T-cell (primary cell): ENCODE measurements around the gene TLR1. TPM values are rescaled to one million over a fixed set of nuclear protein-coding genes. Genes with fewer than 3 reads are reported as not detected.

Source experiments
- ATAC-seq, 4 experiments: fragments of 200-7000 bp in 3 of 4; fragments of 150-1000 bp in 1 of 4; cut with Tn5 transposase; replicated peaks in 1 of 4; 1 replicate in 3 of 4; 2 replicates in 1 of 4; pipeline ENCODE4 v1.10.0; 2021; ENCODE audit warnings: moderate library complexity in 3 of 4, mild to moderate bottlenecking in 2 of 4, moderate number of reproducible peaks in 1 of 4
- CTCF ChIA-PET, 2 donors: fragments of 300-600 bp; sonication (Branson Sonifier 250); formaldehyde crosslinking; loops; one replicate each; lab custom pipeline; 2022; ENCODE audit warnings: antibody characterized with exemption in 2 of 2; lab: Charles Lee
- POLR2A ChIA-PET, 2 donors: fragments of 300-600 bp; sonication (Branson Sonifier 250); formaldehyde crosslinking; loops; one replicate each; lab custom pipeline; 2022; ENCODE audit warnings: antibody characterized with exemption in 2 of 2; lab: Charles Lee
- DNase-seq, 35 experiments: peaks; one replicate each; pipeline versions ENCODE4 v3.0.0 to v3.0.0-alpha.2; 2013 to 2023
- H3K27ac ChIP-seq: one replicate; pipeline ENCODE4 v1.5.1; 2013; ENCODE audit warnings: low read length
- H3K27me3 ChIP-seq, 2 experiments: replicated peaks in 1 of 2; 1 replicate in 1 of 2; 2 replicates in 1 of 2; pipeline versions ENCODE4 v1.6.1 to v1.7.0; 2013; ENCODE audit warnings: low read length in 1 of 2, mixed read lengths in 1 of 2; ENCODE audit not compliant: control insufficient read depth in 2 of 2, insufficient read depth in 2 of 2; ENCODE audit errors: extremely low read depth in 1 of 2
- H3K36me3 ChIP-seq, 2 donors: 1 replicate in 1 of 2; 2 replicates in 1 of 2; pipeline versions ENCODE4 v1.6.1 to v1.7.0; 2013; ENCODE audit warnings: low read length in 1 of 2; ENCODE audit not compliant: control insufficient read depth in 2 of 2, insufficient read depth in 1 of 2; ENCODE audit errors: extremely low read depth in 1 of 2
- H3K4me1 ChIP-seq, 2 experiments: 1 replicate in 1 of 2; 2 replicates in 1 of 2; pipeline versions ENCODE4 v1.6.1 to v1.7.0; 2013; ENCODE audit warnings: low read length in 2 of 2, mixed read lengths in 1 of 2; ENCODE audit not compliant: insufficient read depth in 2 of 2, control insufficient read depth in 1 of 2; ENCODE audit errors: extremely low read depth in 1 of 2
- H3K4me3 ChIP-seq, 2 donors: 1 replicate in 1 of 2; 2 replicates in 1 of 2; pipeline versions ENCODE4 v1.5.1 to v1.7.0; 2013; ENCODE audit warnings: mild to moderate bottlenecking in 2 of 2, low read length in 1 of 2, moderate library complexity in 1 of 2; ENCODE audit not compliant: control insufficient read depth in 1 of 2; ENCODE audit errors: extremely low read depth in 1 of 2
- H3K9me3 ChIP-seq: 2 replicates; pipeline ENCODE4 v1.7.0; 2013
- H3K27ac Mint-ChIP-seq, 2 donors: one replicate each; pipeline ENCODE4 v1.8.0; 2020 to 2021; ENCODE audit warnings: mild to moderate bottlenecking in 2 of 2, mixed read lengths in 2 of 2
- H3K27me3 Mint-ChIP-seq, 2 donors: one replicate each; pipeline ENCODE4 v1.8.0; 2021 to 2022; ENCODE audit warnings: mixed read lengths in 2 of 2
- H3K36me3 Mint-ChIP-seq: one replicate; pipeline ENCODE4 v1.8.0; 2021; ENCODE audit warnings: mixed read lengths
- H3K4me1 Mint-ChIP-seq, 3 donors: one replicate each; pipeline ENCODE4 v1.8.0; 2020 to 2022; ENCODE audit warnings: mixed read lengths in 3 of 3, mild to moderate bottlenecking in 1 of 3
- H3K4me3 Mint-ChIP-seq, 3 donors: one replicate each; pipeline ENCODE4 v1.8.0; 2020 to 2022; ENCODE audit warnings: mild to moderate bottlenecking in 3 of 3, mixed read lengths in 3 of 3, moderate library complexity in 3 of 3
- H3K9me3 Mint-ChIP-seq, 3 donors: one replicate each; pipeline ENCODE4 v1.8.0; 2020 to 2022; ENCODE audit warnings: mixed read lengths in 3 of 3
- WGBS: methylation state at CpG from one replicate; pipeline ENCODE4 v1.1.5; 2013; ENCODE audit warnings: missing lambda C conversion rate; ENCODE audit not compliant: insufficient coverage; 5-methylcytosine and 5-hydroxymethylcytosine counted together
- total RNA-seq, 35 experiments: library from RNA in 6 of 35; stranded (reverse) in 6 of 35; fragments of 120-200 nt in 1 of 35; gene quantifications; one replicate each; pipeline versions ENCODE4 v1.2.1 to v1.2.4 and lab custom pipeline; 2013 to 2026

Gene TLR1
- total RNA-seq, 5 donors from 2014 or later (not counting 1 experiment from before 2014, with no cell fraction given), result 10.4 to 26.0 (median 18.0) TPM

- H3K27ac ChIP-seq, result no peak overlapping the region
- no peak overlapping the region for H3K4me3 Mint-ChIP-seq
- H3K27me3 Mint-ChIP-seq, result no peaks in the 10 kb centered on the region
- H3K4me1 Mint-ChIP-seq, result peaks cover 0 to 7% (median 6%) of the 10 kb centered on the region in 3 donors
- ChIA-PET CTCF (no interaction called here), POLR2A (no interaction called here)
- H3K27me3 ChIP-seq, result no peaks in the 10 kb centered on the region
- no peaks in the 10 kb centered on the region for H3K36me3 ChIP-seq
- DNase-seq, result no peak
- no peak overlapping the region for H3K4me3 ChIP-seq
- peaks cover 2 to 6% (median 5%) of the 10 kb centered on the region in 3 donors for H3K9me3 Mint-ChIP-seq
- H3K4me1 ChIP-seq, result no peaks in the 10 kb centered on the region
- H3K27ac Mint-ChIP-seq, result no peak overlapping the region
- ATAC-seq, result no peak
- no peaks in the 10 kb centered on the region for H3K9me3 ChIP-seq
- WGBS, result 95% methylated on average over 16 of the region's 19 CpGs
- no peaks in the 10 kb centered on the region for H3K36me3 Mint-ChIP-seq
Measured at GRCh38 chr4:38752941-38753806, 51.4 kb downstream of the TLR1 start.

DNA sequence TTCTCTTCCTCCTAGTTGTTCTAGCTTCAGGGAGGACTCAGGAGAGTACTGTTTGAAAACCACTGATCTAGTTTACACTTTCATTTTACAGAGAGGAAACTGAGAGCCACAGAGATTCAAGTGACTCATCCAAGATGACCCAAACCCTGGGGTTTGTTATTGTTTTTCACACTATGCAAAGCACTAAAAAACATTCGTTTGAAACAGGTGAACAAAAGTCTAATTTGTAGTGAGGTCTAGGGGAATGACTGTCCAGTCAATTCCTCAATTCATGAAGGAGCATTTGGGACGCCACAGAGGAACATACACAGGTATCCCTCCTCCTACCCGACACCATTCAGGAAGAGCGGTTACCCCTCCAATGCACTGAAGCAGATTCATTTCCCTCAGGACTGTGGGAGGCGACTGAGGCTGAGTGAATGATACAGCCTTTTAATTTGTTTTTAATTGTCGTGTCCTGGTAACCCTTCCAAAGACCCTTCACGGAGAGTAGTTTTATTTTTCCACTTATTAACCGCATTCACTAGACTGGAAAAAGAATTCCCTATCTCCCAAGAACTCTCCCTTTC, 52.1 kb downstream of the TLR1 start:
- no peaks in the 10 kb centered on the region for H3K36me3 ChIP-seq
- H3K27me3 ChIP-seq, result peaks cover 0 to under 1% of the 10 kb centered on the region in 2 experiments
- Mint-ChIP-seq H3K27me3 (no peaks in the 10 kb centered on the region), H3K4me1 (peaks cover 0 to 7% (median 6%) of the 10 kb centered on the region in 3 donors), H3K27ac (peak overlapping the region; percentile 23 to 71), H3K9me3 (peaks cover 2 to 8% (median 8%) of the 10 kb centered on the region in 3 donors), H3K4me3 (no peak overlapping the region), H3K36me3 (no peaks in the 10 kb centered on the region)
- no peak overlapping the region for H3K4me3 ChIP-seq
- H3K27ac ChIP-seq, result no peak overlapping the region
- no CpG with 5 or more reads among the region's 8 CpGs for WGBS
- ATAC-seq, result peak in 3 of 4 experiments; percentile 38 to 62 (median 61)
- H3K9me3 ChIP-seq, result no peaks in the 10 kb centered on the region
- DNase-seq, result no peak
- ChIA-PET POLR2A (no interaction called here), CTCF (no interaction called here)
- no peaks in the 10 kb centered on the region for H3K4me1 ChIP-seq

DNA sequence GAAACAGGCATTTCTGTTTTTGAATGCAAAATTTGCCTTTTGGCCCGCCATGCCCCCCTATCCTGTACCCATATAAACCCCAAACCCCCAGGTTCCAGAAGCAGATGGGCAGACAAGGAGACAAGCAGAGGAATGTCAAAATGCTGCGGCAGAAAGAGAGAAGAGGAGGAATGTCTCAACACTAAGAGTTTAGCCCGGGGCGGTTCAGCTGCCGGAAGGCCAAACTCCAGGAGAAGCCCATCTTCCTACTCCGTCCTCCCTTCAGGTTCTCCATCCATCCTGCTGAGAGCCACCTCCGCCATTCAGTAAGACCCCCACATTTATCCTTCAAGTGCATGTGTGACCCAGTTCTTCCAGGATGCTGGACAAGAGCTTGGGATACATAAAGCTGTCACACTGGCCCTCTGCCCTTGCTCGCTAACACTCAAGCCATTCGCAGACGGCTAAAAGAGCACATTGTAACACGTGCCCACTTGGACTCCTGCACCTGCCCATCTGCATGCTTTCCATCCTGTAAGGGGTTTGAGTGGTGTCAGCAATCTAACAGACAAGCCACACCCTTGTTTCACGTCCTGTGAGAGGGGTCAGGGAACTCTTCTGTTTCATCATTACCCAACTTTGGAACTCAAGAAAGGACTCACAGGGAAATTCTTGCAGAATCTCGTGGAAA, 53.1 kb downstream of the TLR1 start:
- no peak for ATAC-seq
- Histone ChIP-seq H3K4me3 (no peak overlapping the region), H3K4me1 (no peaks in the 10 kb centered on the region), H3K36me3 (no peaks in the 10 kb centered on the region), H3K27me3 (peaks cover 0 to 3% of the 10 kb centered on the region in 2 experiments), H3K27ac (no peak overlapping the region), H3K9me3 (no peaks in the 10 kb centered on the region)
- CTCF ChIA-PET, result no interaction called here
- Mint-ChIP-seq H3K36me3 (no peaks in the 10 kb centered on the region), H3K4me1 (peaks cover 0 to 7% (median 6%) of the 10 kb centered on the region in 3 donors), H3K9me3 (peaks cover 8 to 16% (median 14%) of the 10 kb centered on the region in 3 donors), H3K27me3 (no peaks in the 10 kb centered on the region), H3K4me3 (no peak overlapping the region), H3K27ac (no peak overlapping the region)
- POLR2A ChIA-PET, result no interaction called here
- WGBS, result 80% methylated on average over 4 of the region's 13 CpGs
- DNase-seq, result no peak

DNA sequence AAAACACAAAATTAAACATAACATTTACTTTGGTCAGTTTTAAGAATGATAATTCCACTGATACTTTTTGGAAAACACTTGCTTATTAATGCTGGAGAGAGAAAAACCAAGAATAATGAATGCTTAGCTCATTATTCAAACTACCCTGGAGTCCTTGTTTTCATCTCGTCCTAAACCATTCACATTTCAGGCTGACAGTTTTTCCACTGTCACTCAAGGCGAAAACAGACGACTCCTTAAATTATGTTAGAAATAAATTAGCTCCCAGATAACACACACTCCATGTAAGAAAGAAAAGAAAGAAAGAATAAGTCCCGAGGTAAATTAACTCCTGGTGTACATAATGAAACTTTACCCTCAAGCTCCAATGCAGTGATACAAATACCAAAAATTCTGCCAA, 55.3 kb downstream of the TLR1 start:
- no peak overlapping the region for H3K27ac Mint-ChIP-seq
- ChIA-PET CTCF (interaction anchor here in 1 of 2 donors (0.5 to 0.6 kb wide), 2 partner anchors 11 to 82 kb away, joined by 3 to 5 read pairs; no protein-coding TSS in a partner anchor), POLR2A (interaction anchor here in 1 of 2 donors (0.8 kb wide), 1 partner anchor 1636 kb away, joined by 3 read pairs; no protein-coding TSS in a partner anchor)
- H3K4me3 Mint-ChIP-seq, result no peak overlapping the region
- H3K27me3 Mint-ChIP-seq, result no peaks in the 10 kb centered on the region
- Histone ChIP-seq H3K27me3 (peaks cover 0 to 3% of the 10 kb centered on the region in 2 experiments), H3K27ac (no peak overlapping the region), H3K4me3 (no peak overlapping the region), H3K36me3 (no peaks in the 10 kb centered on the region), H3K4me1 (no peaks in the 10 kb centered on the region), H3K9me3 (no peaks in the 10 kb centered on the region)
- peaks cover 8 to 16% (median 14%) of the 10 kb centered on the region in 3 donors for H3K9me3 Mint-ChIP-seq
- H3K4me1 Mint-ChIP-seq, result peaks cover 0 to 7% (median 6%) of the 10 kb centered on the region in 3 donors
- H3K36me3 Mint-ChIP-seq, result no peaks in the 10 kb centered on the region
- ATAC-seq (no peak), DNase-seq (no peak)
- no CpG with 5 or more reads among the region's 4 CpGs for WGBS

DNA sequence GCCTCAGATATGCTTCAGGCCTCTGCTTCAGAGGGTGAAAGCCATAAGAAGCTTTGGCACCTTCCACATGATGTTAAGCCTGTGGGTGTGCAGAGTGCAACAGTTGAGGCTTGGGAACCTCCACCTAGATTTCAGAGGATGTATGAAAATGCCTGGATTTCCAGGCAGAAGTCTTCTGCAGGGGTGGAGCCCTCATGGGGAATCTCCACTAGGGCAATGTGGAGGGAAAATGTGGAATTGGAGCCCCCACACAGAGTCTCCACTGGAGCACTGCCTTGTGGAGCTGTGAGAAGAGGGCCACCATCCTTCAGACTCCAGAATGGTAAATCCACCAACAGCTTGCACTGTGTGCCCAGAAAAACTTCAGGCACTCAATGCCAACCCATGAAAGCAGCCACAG, 57.0 kb downstream of the TLR1 start:
- CTCF ChIA-PET, result no interaction called here

More for the DNA sequence above, 57.0 kb downstream of the TLR1 start:
- no peaks in the 10 kb centered on the region for H3K36me3 Mint-ChIP-seq
- Histone ChIP-seq H3K9me3 (no peaks in the 10 kb centered on the region), H3K36me3 (no peaks in the 10 kb centered on the region), H3K27ac (no peak overlapping the region), H3K4me3 (no peak overlapping the region), H3K4me1 (no peaks in the 10 kb centered on the region), H3K27me3 (peaks cover 0 to 3% of the 10 kb centered on the region in 2 experiments)
- H3K27me3 Mint-ChIP-seq, result no peaks in the 10 kb centered on the region
- POLR2A ChIA-PET, result no interaction called here
- peaks cover 0 to 13% (median 10%) of the 10 kb centered on the region in 3 donors for H3K4me1 Mint-ChIP-seq
- ATAC-seq (no peak), DNase-seq (no peak)
- no peak overlapping the region for H3K4me3 Mint-ChIP-seq
- H3K9me3 Mint-ChIP-seq, result peaks cover 8 to 16% (median 14%) of the 10 kb centered on the region in 3 donors
- no peak overlapping the region for H3K27ac Mint-ChIP-seq
